GM23248 (cell line): ENCODE measurements around the gene GPX7.

Source experiments
- EZH2 ChIP-seq: fragments of 200-600 bp; sonication (generic); IDR thresholded peaks from 2 replicates; pipeline ENCODE4 v1.6.1; 2018; ENCODE audit warnings: antibody characterized with exemption, mild to moderate bottlenecking; ENCODE audit not compliant: insufficient read depth, poor library complexity, severe bottlenecking
- EZH2phosphoT487 ChIP-seq: fragments of 200-600 bp; sonication (generic); IDR thresholded peaks from 2 replicates; pipeline ENCODE4 v1.6.1; 2018; ENCODE audit warnings: antibody characterized with exemption, moderate library complexity, mild to moderate bottlenecking, low read depth; ENCODE audit not compliant: insufficient read depth

DNA sequence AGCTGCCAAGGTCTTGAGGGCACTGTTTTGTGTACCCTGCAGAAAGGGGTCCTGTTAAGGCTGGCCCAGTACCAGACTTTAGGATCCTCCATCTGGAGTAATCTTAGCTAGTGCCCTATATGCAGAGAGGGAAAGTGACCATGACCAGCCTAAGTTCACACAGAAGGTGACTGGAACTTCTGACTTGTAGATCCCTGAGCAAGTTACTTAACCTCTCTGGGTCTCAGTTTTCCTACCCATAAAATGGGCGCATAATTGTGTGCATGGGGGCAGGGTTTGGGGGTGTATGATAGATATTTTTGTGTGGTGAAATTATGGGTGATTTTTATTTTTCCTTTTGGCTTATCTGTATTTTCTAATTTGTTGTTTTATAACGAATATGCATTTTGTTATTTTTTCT, 27.5 kb downstream of the GPX7 start:
- TF ChIP-seq EZH2phosphoT487 (no peak), EZH2 (no peak)
